HCT116 (cell line): ENCODE measurements around the gene PPP1R3E. TPM values are rescaled to one million over a fixed set of nuclear protein-coding genes. Genes with fewer than 3 reads are reported as not detected.
A peak's percentile ranks its signal among the peaks of the same experiment; 100 is the strongest.

Source experiments
- ATAC-seq: fragments of 200-7000 bp; cut with Tn5 transposase; 2 replicates; pipeline ENCODE4 v1.9.1; 2020; ENCODE audit warnings: mild to moderate bottlenecking, moderate library complexity
- BruUV-seq: library from RNA; stranded (reverse); fragments of 400-500 nt; replicated peaks from 2 replicates; lab custom pipeline; 2021; lab: Mats Ljungman, UMichigan
- CTCF ChIA-PET: fragments of 300-600 bp; sonication (Branson Sonifier 250); formaldehyde crosslinking; loops from one replicate; lab custom pipeline; 2021; ENCODE audit warnings: antibody characterized with exemption; lab: Charles Lee
- POLR2A ChIA-PET: fragments of 300-600, 350-600 bp; sonication (Branson Sonifier 250); formaldehyde crosslinking; loops from one replicate; lab custom pipeline; 2021; ENCODE audit warnings: antibody characterized with exemption; lab: Charles Lee
- RAD21 ChIA-PET, 2 experiments: fragments of 300-600 bp; sonication (Branson Sonifier 250); formaldehyde crosslinking; loops; one replicate each; lab custom pipeline; 2023; ENCODE audit warnings: low total read pairs in 2 of 2; ENCODE audit not compliant: uncharacterized antibody in 2 of 2, unreplicated experiment in 2 of 2, low non-redundant PET in 1 of 2; lab: Charles Lee
- DNase-seq: peaks from one replicate; pipeline ENCODE4 v3.0.0-alpha.2; 2010; ENCODE audit warnings: low read depth, low spot score
- H2AFZ ChIP-seq: fragments of 200-600 bp; shearing (Covaris generic), sonication (generic); 2 replicates; pipeline ENCODE4 v1.6.1; 2017; ENCODE audit warnings: low read depth, mixed run types, mixed read lengths, antibody characterized with exemption, low read length; ENCODE audit not compliant: poor library complexity, severe bottlenecking
- H3K27ac ChIP-seq: 2 replicates; pipeline ENCODE4 v1.5.1; 2012; ENCODE audit warnings: low read depth, low read length
- H3K27me3 ChIP-seq: fragments of 200-600 bp; sonication (generic); 2 replicates; pipeline ENCODE4 v1.6.1; 2016; ENCODE audit warnings: mixed run types, low read length, mixed read lengths; ENCODE audit not compliant: insufficient read depth
- H3K36me3 ChIP-seq, 2 experiments: fragments of 200-500 bp in 1 of 2; fragments of 200-600 bp in 1 of 2; sonication (Bioruptor generic) in 1 of 2; sonication (generic) in 1 of 2; 2 replicates each; pipeline versions ENCODE4 v1.5.1 to v1.6.1; 2014 to 2016; ENCODE audit warnings: low read length in 2 of 2, inconsistent platforms in 1 of 2, mixed read lengths in 1 of 2, mixed run types in 1 of 2; ENCODE audit not compliant: insufficient read depth in 2 of 2, control insufficient read depth in 1 of 2
- H3K4me1 ChIP-seq, 2 experiments: fragments of 200-600 bp in 1 of 2; sonication (generic) in 1 of 2; 2 replicates each; pipeline versions ENCODE4 v1.5.1 to v1.6.1; 2012 to 2017; ENCODE audit warnings: low read length in 2 of 2, inconsistent platforms in 1 of 2, mild to moderate bottlenecking in 1 of 2, mixed read lengths in 1 of 2, mixed run types in 1 of 2, moderate library complexity in 1 of 2; ENCODE audit not compliant: insufficient read depth in 2 of 2, control insufficient read depth in 1 of 2
- H3K4me2 ChIP-seq: fragments of 200-600 bp; sonication (generic); 2 replicates; pipeline ENCODE4 v1.6.1; 2017; ENCODE audit warnings: mixed run types, low read length, mixed read lengths
- H3K4me3 ChIP-seq, 2 experiments: fragments of 200-600 bp in 1 of 2; sonication (generic) in 1 of 2; replicated peaks in 1 of 2; 2 replicates each; pipeline ENCODE4 v1.5.1; 2011 to 2016; ENCODE audit warnings: low read length in 2 of 2, control low read depth in 1 of 2, low read depth in 1 of 2, mild to moderate bottlenecking in 1 of 2, mixed read lengths in 1 of 2, mixed run types in 1 of 2
- H3K79me2 ChIP-seq: fragments of 200-600 bp; sonication (generic); 2 replicates; pipeline ENCODE4 v1.6.1; 2017; ENCODE audit warnings: mild to moderate bottlenecking, mixed run types, low read length, moderate library complexity, mixed read lengths; ENCODE audit not compliant: insufficient read depth
- H3K9ac ChIP-seq: fragments of 200-600 bp; sonication (generic); 2 replicates; pipeline ENCODE4 v1.6.1; 2016; ENCODE audit warnings: low read length, mixed read lengths
- H3K9me2 ChIP-seq: fragments of 200-600 bp; sonication (generic), shearing (Covaris generic); 2 replicates; pipeline ENCODE4 v1.6.1; 2017; ENCODE audit warnings: mixed run types, mild to moderate bottlenecking, moderate library complexity; ENCODE audit not compliant: insufficient read depth
- H3K9me3 ChIP-seq, 2 experiments: fragments of 200-500 bp in 1 of 2; fragments of 200-600 bp in 1 of 2; sonication (Bioruptor generic) in 1 of 2; sonication (generic) in 1 of 2; 2 replicates each; pipeline ENCODE4 v1.6.1; 2014 to 2017; ENCODE audit warnings: low read length in 2 of 2, mixed read lengths in 2 of 2, inconsistent platforms in 1 of 2, low read depth in 1 of 2, mild to moderate bottlenecking in 1 of 2, mixed run types in 1 of 2, moderate library complexity in 1 of 2; ENCODE audit not compliant: control insufficient read depth in 1 of 2, insufficient read depth in 1 of 2
- H4K20me1 ChIP-seq: fragments of 200-600 bp; sonication (generic), shearing (Covaris generic); 2 replicates; pipeline ENCODE4 v1.6.1; 2017; ENCODE audit warnings: mixed run types, mild to moderate bottlenecking, moderate library complexity; ENCODE audit not compliant: insufficient read depth
- ATF3 ChIP-seq: IDR thresholded peaks from 2 replicates; pipeline ENCODE4 v1.6.1; 2012
- CBX3 ChIP-seq: IDR thresholded peaks from 2 replicates; pipeline ENCODE4 v1.6.1; 2012; ENCODE audit warnings: low read depth
- CTCF ChIP-seq, 3 experiments: fragments of 200-600 bp in 1 of 3; sonication (generic) in 1 of 3; IDR thresholded peaks in 2 of 3; conservative IDR thresholded peaks in 1 of 3; 2 replicates each; pipeline ENCODE4 v1.5.1; 2012 to 2017; ENCODE audit warnings: low read depth in 2 of 3, low read length in 2 of 3, antibody characterized with exemption in 1 of 3, borderline replicate concordance in 1 of 3, control low read depth in 1 of 3, mild to moderate bottlenecking in 1 of 3, mixed read lengths in 1 of 3, mixed run types in 1 of 3, moderate library complexity in 1 of 3; ENCODE audit not compliant: insufficient read depth in 1 of 3
- ELF1 ChIP-seq: IDR thresholded peaks from 2 replicates; pipeline ENCODE4 v1.6.1; 2012; ENCODE audit warnings: low read depth, borderline replicate concordance
- TCF7L2 ChIP-seq: IDR thresholded peaks from 2 replicates; pipeline ENCODE4 v1.7.0; 2011; ENCODE audit warnings: borderline replicate concordance, inconsistent platforms; ENCODE audit not compliant: insufficient read depth, insufficient read length; ENCODE audit errors: extremely low read depth
- intact Hi-C: fragments of 100-400 bp; cut with micrococcal nuclease; formaldehyde crosslinking; loops from 2 replicates; pipeline ENCODE4 v1.10.0; 2022
- total RNA-seq: library from RNA; stranded (reverse); gene quantifications from one replicate; pipeline ENCODE4 v1.2.1, GENCODE V29; 2021; ENCODE audit not compliant: unreplicated experiment

PPP1R3E gene
- total RNA-seq, 1 experiment from 2014 or later = 5.6 TPM

- TF ChIP-seq CBX3 (no peak), ELF1 (no peak), ATF3 (no peak), CTCF (IDR thresholded peaks at IDR 0.05 in 2 of 3, conservative IDR thresholded peaks at IDR 0.05 in 1 of 3; ENCODE audit: borderline replicate concordance in 1 of 3, insufficient read depth in 1 of 3, low read depth in 2 of 3, low read length in 2 of 3) (peak in 2 of 3 experiments; percentile 16 to 50; a peak in 3 of 6 replicates), TCF7L2 (no peak)
- H3K27ac ChIP-seq = no peak overlapping the region
- ChIA-PET RAD21 (interaction anchor here in 1 of 2 experiments (0.7 kb wide), 1 partner anchor 81 kb away, joined by 4 read pairs; no protein-coding TSS in a partner anchor), POLR2A (no interaction called here), CTCF (interaction anchor here (0.7 to 4.8 kb wide), 7 partner anchors 12 to 293 kb away, joined by 3 to 27 read pairs (median 3); partner anchors contain the start of genes HOMEZ and PABPN1)
- DNase-seq = no peak
- H3K36me3 ChIP-seq = no peaks in the 10 kb centered on the region
- H3K9me3 ChIP-seq = no peaks in the 10 kb centered on the region
- no peak for ATAC-seq
- no peak overlapping the region; the same call in 1 of the 2 replicates for H3K4me2 ChIP-seq
- peaks cover 19 to 43% of the 10 kb centered on the region in 2 experiments for H3K4me1 ChIP-seq
- no peaks in the 10 kb centered on the region for H3K9me2 ChIP-seq
- H3K27me3 ChIP-seq = no peaks in the 10 kb centered on the region
- H3K4me3 ChIP-seq = no peak overlapping the region
- H4K20me1 ChIP-seq = no peaks in the 10 kb centered on the region
- BruUV-seq = no TSS peak
- no peak overlapping the region for H2AFZ ChIP-seq
- no peaks in the 10 kb centered on the region for H3K79me2 ChIP-seq
- no peak overlapping the region for H3K9ac ChIP-seq
- intact Hi-C loops = loop anchor here (1.0 to 2.0 kb wide), 2 partner anchors 34 to 179 kb away; no protein-coding TSS in a partner anchor
Measured at GRCh38 chr14:23299211-23299957, 3.3 kb downstream of the PPP1R3E start.
